Left ventricle myocardium inferior (tissue), 1 donor: ENCODE results near the gene CERS6. TPM values are rescaled to one million over a fixed set of nuclear protein-coding genes. Genes with fewer than 3 reads are reported as not detected.

Experiments
- DNase-seq: peaks from one replicate; pipeline ENCODE4 v3.0.0-alpha.2; 2020
- H3K27ac ChIP-seq: fragments of 200-600 bp; replicated peaks from 2 replicates; pipeline ENCODE4 v1.8.0; 2021
- H3K27me3 ChIP-seq: fragments of 200-600 bp; 2 replicates; pipeline ENCODE4 v1.8.0; 2021; ENCODE audit warnings: low read depth
- H3K36me3 ChIP-seq: fragments of 200-600 bp; 2 replicates; pipeline ENCODE4 v1.8.0; 2021
- H3K4me1 ChIP-seq: fragments of 200-600 bp; 2 replicates; pipeline ENCODE4 v1.8.0; 2021
- H3K4me3 ChIP-seq: fragments of 200-600 bp; 2 replicates; pipeline ENCODE4 v1.8.0; 2021; ENCODE audit warnings: mild to moderate bottlenecking, moderate library complexity
- H3K9me3 ChIP-seq: fragments of 200-600 bp; replicated peaks from 2 replicates; pipeline ENCODE4 v1.8.0; 2021
- intact Hi-C: fragments of 100-400 bp; cut with micrococcal nuclease; formaldehyde crosslinking; loops from one replicate; pipeline ENCODE4 v1.11.0; 2022
- total RNA-seq: library from RNA; stranded (reverse); fragmentation: NEBNext Ultra II Directional; extraction: Animal tissue kit (Norgen Biotek cat#: 25700); gene quantifications from one replicate; pipeline ENCODE4 v1.2.1, GENCODE V29; 2021
- TF ChIP-seq, protein P1 (sequence below): fragments of 200-600 bp; IDR thresholded peaks from 2 replicates; pipeline ENCODE4 v1.8.0; 2021; ENCODE audit warnings: antibody characterized with exemption, mild to moderate bottlenecking, borderline replicate concordance
- donor health status: DM: no; HTN: yes; CAD: no; lungs with severe emphysema.

CERS6 gene
- total RNA-seq, 1 donor from 2014 or later, result 68.9 TPM

DNA sequence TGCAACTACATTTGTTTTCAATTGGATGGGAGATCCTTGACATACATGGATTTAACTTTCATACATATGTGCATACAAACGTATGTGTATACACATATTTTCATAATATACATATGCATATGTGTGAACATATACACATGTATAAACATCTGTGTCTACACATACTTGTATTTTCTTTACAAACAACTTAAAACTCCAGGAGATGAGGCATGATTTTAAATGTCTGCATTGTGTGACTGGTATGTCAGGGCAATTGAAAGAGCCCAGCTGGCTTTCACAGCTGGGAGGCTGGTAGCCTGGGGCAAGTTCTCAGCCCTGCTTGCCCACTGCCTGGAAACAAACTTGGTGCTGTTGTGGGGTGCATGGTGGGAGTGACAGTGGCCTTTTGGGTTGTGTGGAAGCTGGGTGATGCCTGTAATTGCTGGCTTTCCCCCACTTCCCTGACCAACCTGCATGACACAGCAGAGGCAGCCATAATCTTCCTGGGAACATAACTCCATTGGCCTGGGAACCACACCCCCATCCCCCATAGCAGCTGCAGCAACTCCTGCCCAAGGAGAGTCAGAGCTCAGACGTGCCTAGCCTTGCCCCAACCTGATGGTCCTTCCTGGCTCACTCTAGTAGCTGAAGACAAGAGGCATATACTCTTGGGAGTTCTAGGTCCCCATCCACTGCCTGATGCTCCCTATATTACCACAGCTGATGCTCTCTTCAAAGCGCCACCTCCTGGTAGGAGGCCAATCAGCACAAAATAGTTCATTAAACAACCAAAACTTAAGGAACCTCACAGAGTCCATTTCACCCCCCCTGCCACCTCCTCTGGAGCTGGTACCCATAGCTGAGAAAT is 158.3 kb downstream of the CERS6 start:
- intact Hi-C loops, result no loop called here
- Histone ChIP-seq H3K27me3 (no peaks in the 10 kb centered on the region), H3K27ac (no peak overlapping the region), H3K9me3 (peaks cover 10% of the 10 kb centered on the region), H3K36me3 (no peaks in the 10 kb centered on the region), H3K4me1 (peaks cover 19% of the 10 kb centered on the region), H3K4me3 (no peak overlapping the region)
- no peak for DNase-seq
- TF ChIP-seq, protein P1, sequence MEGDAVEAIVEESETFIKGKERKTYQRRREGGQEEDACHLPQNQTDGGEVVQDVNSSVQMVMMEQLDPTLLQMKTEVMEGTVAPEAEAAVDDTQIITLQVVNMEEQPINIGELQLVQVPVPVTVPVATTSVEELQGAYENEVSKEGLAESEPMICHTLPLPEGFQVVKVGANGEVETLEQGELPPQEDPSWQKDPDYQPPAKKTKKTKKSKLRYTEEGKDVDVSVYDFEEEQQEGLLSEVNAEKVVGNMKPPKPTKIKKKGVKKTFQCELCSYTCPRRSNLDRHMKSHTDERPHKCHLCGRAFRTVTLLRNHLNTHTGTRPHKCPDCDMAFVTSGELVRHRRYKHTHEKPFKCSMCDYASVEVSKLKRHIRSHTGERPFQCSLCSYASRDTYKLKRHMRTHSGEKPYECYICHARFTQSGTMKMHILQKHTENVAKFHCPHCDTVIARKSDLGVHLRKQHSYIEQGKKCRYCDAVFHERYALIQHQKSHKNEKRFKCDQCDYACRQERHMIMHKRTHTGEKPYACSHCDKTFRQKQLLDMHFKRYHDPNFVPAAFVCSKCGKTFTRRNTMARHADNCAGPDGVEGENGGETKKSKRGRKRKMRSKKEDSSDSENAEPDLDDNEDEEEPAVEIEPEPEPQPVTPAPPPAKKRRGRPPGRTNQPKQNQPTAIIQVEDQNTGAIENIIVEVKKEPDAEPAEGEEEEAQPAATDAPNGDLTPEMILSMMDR, result no peak

GRCh38 chr2:168620554-168620953 is 164.5 kb downstream of the CERS6 start:
- peaks cover 10% of the 10 kb centered on the region for H3K9me3 ChIP-seq
- intact Hi-C loops, result no loop called here
- no peaks in the 10 kb centered on the region for H3K36me3 ChIP-seq
- DNase-seq, result no peak
- H3K27ac ChIP-seq, result no peak overlapping the region
- H3K4me1 ChIP-seq, result no peaks in the 10 kb centered on the region
- no peak overlapping the region for H3K4me3 ChIP-seq
- no peaks in the 10 kb centered on the region for H3K27me3 ChIP-seq
- TF ChIP-seq, protein P1, result no peak

DNA sequence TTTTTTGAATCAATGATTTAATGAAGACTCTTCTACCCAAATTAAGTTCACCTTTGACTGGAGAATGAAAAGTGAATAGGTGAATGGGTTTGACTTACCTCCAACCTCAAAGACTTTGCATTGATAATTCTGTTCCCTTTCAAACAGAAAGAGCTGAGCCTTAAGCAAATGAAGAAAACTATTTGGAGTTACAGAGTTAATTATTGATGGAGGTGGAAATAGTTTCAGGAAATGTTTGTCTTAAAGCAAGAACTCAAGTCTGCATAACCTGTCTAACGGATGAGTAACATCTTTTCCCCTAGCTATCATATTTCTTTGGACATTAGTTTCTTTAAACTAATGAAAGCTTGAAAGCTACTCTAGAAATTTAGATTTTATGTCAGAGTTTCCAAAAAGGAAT is 166.5 kb downstream of the CERS6 start:
- DNase-seq, result no peak
- Histone ChIP-seq H3K27ac (no peak overlapping the region), H3K4me1 (peaks cover 12% of the 10 kb centered on the region), H3K4me3 (no peak overlapping the region), H3K36me3 (no peaks in the 10 kb centered on the region), H3K27me3 (no peaks in the 10 kb centered on the region), H3K9me3 (peaks cover 10% of the 10 kb centered on the region)
- intact Hi-C loops, result no loop called here
- TF ChIP-seq, protein P1, result no peak

- no peak for DNase-seq
- Histone ChIP-seq H3K4me1 (peaks cover 23% of the 10 kb centered on the region), H3K9me3 (no peaks in the 10 kb centered on the region), H3K27ac (no peak overlapping the region), H3K27me3 (no peaks in the 10 kb centered on the region), H3K36me3 (no peaks in the 10 kb centered on the region), H3K4me3 (no peak overlapping the region)
- TF ChIP-seq, protein P1, result no peak
- intact Hi-C loops, result no loop called here
These were observed 168.0 kb downstream of the CERS6 start for GRCh38 chr2:168624028-168624427.

DNA sequence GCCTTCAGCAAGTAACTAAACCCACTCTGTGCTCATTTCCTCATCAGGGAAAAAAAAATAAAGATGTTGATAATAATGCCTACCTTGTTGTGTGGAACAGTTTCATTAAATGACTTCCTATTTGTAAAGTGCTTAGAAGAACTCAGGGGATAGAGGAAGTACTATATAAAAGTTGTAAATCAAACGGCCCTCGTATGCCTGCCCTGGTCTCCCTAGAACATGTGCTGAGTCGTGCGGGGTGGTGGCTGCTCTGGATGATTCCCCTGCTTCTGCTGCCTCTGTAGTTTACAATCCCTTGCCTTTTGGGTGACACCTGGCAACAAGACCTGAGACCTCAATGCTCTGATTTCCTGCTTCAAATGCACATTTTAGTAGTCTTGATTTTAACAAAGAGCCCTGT is 170.0 kb downstream of the CERS6 start:
- TF ChIP-seq, protein P1, result no peak
- Histone ChIP-seq H3K27ac (peak overlapping the region; percentile 20), H3K4me1 (peaks cover 23% of the 10 kb centered on the region), H3K4me3 (no peak overlapping the region), H3K27me3 (no peaks in the 10 kb centered on the region), H3K9me3 (no peaks in the 10 kb centered on the region), H3K36me3 (no peaks in the 10 kb centered on the region)
- no peak for DNase-seq
- intact Hi-C loops, result no loop called here
